GM10847 (cell line): ENCODE measurements around the gene RELT.
A peak's percentile ranks its signal among the peaks of the same experiment; 100 is the strongest.

Experiments
- POLR2A ChIP-seq: IDR thresholded peaks from 2 replicates; pipeline ENCODE4 v1.6.1; 2011; ENCODE audit not compliant: insufficient read length; ENCODE audit errors: extremely low read depth

RELT gene

GRCh38 chr11:73359930-73360742 lies 16.1 kb upstream of the RELT start:
- TF ChIP-seq POLR2A: no peak

DNA sequence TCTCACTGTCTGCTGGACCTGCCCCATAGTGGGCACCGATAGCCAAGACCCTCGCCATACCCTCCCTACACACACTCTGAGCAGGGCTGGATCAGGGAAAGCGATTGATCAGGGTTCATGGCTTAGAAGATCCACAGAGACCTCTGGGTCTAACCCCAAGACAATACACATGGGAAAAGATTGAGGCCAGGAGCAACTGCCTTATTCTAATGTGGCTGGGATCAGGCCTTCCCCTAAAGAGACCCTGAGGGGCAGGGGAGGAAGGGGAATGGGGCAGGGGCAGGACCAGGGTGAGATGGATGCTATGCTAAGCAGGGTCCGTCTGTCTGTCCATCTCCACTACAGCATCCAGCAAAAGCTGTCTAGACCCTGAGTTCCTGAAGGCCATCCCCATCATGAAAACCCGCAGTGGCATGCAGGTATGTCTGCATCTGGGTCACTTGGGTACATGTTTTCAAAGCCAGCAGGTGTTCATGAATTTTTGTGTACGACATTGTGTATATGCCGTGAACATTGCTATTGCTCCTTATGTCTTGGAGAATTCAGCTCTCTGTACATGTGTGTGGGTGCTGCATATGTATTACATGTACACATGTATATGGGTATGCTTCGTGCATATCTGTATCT lies 15.3 kb upstream of the RELT start:
- TF ChIP-seq POLR2A: no peak

- no peak for TF ChIP-seq POLR2A
These were observed 14.0 kb upstream of the RELT start for GRCh38 chr11:73361953-73362776.

DNA sequence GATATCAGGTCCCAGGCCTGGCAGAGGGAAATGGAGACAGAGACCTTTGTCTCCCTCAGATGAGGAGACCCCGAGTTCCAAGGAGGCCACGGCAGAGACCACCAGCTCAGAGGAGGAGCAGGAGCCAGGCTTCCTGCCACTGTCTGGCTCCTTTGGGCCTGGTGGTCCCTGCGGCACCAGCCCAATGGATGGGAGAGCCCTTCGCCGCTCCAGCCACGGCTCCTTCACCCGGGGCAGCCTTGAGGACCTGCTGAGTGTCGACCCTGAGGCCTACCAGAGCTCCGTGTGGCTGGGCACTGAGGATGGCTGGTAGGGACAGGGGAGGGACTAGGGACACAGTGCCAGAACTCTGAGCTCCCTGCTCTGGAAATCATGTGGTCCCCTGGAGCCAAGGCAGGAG lies 13.1 kb upstream of the RELT start:
- TF ChIP-seq POLR2A: no peak

GRCh38 chr11:73365352-73366264 lies 10.6 kb upstream of the RELT start:
- no peak for TF ChIP-seq POLR2A

- no peak for TF ChIP-seq POLR2A
These were observed 10.0 kb upstream of the RELT start for GRCh38 chr11:73366265-73366610.

DNA sequence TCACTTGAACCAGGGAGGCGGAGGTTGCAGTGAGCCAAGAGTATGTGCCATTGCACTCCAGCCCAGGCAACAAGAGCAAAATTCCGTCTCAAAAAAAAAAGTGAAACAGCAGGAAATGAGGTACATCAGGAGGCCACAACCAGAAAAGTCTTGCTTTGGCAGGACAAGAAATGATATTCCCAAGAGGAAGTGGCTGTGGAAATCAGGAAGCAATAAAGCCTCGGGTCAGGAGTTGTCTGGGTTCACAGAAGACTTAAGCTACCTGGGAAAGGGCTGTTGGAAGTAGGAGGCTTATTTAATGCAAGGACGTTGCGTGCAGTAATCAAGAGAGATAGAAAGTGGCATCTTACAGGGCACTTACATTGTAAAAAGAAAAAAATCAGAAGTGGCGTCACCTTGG lies 9.2 kb upstream of the RELT start:
- TF ChIP-seq POLR2A: no peak

GRCh38 chr11:73367482-73368024 lies 8.6 kb upstream of the RELT start:
- no peak for TF ChIP-seq POLR2A

DNA sequence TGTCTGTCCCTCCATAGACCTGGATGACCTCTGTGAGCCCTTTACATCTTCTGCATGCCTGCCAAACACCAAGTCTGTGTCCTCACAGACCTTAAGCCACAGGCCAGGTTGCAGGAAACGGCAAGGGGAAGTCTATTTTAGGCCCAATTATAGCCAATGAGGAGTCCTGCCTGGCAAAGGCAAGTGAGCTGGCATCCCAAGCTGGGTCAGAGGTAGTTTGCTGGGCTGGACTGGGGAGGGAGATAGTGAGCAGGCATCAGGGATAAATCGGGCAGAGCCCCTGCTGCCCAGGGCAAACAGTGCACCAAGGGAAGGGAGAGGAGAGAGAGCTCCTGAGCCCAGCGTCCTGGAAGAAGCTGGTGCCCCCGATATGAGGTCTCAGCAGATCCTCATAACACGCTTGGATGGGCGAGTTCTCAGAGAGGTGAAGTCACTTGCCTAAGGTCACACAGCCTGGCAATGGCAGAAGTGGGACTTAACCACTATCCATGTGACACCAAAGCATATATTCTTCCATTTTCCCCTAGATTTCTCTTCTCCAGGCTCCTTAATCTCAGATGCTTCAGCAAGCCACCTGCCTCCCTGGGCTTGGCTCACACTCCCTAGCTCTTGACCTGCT lies 3.7 kb upstream of the RELT start:
- TF ChIP-seq POLR2A: no peak

GRCh38 chr11:73374151-73374550 lies 2.0 kb upstream of the RELT start:
- TF ChIP-seq POLR2A: no peak

GRCh38 chr11:73375830-73376159 lies 404 bp upstream of the RELT start:
- TF ChIP-seq POLR2A: no peak

DNA sequence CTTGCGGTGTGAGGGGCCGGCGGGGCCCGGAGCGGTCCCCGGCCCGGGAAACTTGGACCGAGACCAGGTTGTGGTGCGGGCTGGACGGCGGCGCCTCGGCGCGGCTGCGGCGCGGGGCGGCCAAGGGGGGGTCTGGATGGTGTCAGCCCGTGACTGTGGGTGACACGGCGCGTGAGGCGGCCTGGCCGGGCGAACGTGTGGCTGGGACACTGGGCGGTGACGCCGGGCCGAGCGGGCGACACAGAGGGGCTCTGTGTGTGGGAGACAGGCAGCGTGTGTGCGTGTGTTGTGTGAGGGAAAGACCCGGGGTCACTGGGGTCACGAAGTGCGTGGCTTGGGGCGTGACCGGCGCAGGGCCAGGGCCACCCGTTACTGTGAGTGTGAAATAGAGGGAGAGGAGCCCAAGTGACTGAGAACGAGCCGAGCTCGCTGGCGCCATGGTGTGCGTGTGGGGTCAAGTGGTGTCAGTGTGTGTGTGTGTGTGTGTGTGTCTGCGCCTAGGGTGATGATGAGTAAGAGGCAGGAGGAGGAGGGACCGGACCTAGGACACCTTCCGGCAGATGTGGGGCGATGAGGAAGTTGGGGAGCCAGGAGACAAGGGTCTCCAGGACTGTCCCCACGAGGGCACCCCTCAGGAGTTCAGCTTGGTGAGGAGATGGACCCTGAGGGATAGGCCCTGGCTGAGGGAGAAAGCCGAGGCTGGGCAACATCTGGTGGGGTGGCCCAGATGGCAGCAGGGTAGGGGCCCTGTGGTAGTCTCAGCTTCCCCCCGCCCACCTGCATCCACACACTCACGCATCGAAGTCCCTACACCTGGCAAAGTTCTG lies 817 bp downstream of the RELT start:
- peak; percentile 53 for TF ChIP-seq POLR2A

GRCh38 chr11:73379189-73379880 lies 3.1 kb downstream of the RELT start:
- no peak for TF ChIP-seq POLR2A
